GM21786 (cell line): ENCODE data around the gene MYT1.
A peak's percentile ranks its signal among the peaks of the same experiment; 100 is the strongest.
"Not testable (repeated sequence)": the region's sequence is repeated elsewhere in the genome, so short reads cannot be mapped to it uniquely, and the experiment has no call there.

Source experiments
- ATAC-seq: cut with Tn5 transposase; IDR thresholded peaks from one replicate; pipeline ENCODE4 v1.9.1; 2021; ENCODE audit not compliant: unreplicated experiment

The MYT1 gene

GRCh38 chr20:64261138-64261537, 96.9 kb downstream of the MYT1 start:
- ATAC-seq: no peak

- no peak for ATAC-seq
These were observed 99.8 kb downstream of the MYT1 start for GRCh38 chr20:64264091-64264490.

- ATAC-seq: no peak
These were observed 100.9 kb downstream of the MYT1 start for GRCh38 chr20:64265201-64265600.

- ATAC-seq: no peak
These were observed 102.7 kb downstream of the MYT1 start for GRCh38 chr20:64266988-64267387.

- no peak for ATAC-seq
These were observed 103.9 kb downstream of the MYT1 start for GRCh38 chr20:64268174-64268573.

GRCh38 chr20:64269604-64270411, 105.6 kb downstream of the MYT1 start:
- ATAC-seq: no peak

- no peak for ATAC-seq
These were observed 107.4 kb downstream of the MYT1 start for GRCh38 chr20:64271636-64272035.

- no peak for ATAC-seq
These were observed 108.9 kb downstream of the MYT1 start for GRCh38 chr20:64273109-64273508.

GRCh38 chr20:64276817-64277216, 112.6 kb downstream of the MYT1 start:
- ATAC-seq: no peak

GRCh38 chr20:64277571-64278316, 113.5 kb downstream of the MYT1 start:
- ATAC-seq: no peak

GRCh38 chr20:64278317-64278681, 114.0 kb downstream of the MYT1 start:
- ATAC-seq: no peak

- no peak for ATAC-seq
These were observed 115.7 kb downstream of the MYT1 start for GRCh38 chr20:64279826-64280459.

GRCh38 chr20:64280460-64280843, 116.2 kb downstream of the MYT1 start:
- ATAC-seq: no peak

- no peak for ATAC-seq
These were observed 119.4 kb downstream of the MYT1 start for GRCh38 chr20:64283646-64284045.

GRCh38 chr20:64285579-64286446, 121.6 kb downstream of the MYT1 start:
- peak; percentile 86 for ATAC-seq

GRCh38 chr20:64286447-64287263, 122.4 kb downstream of the MYT1 start:
- not testable (repeated sequence) for ATAC-seq

GRCh38 chr20:64287264-64287590, 123.0 kb downstream of the MYT1 start:
- not testable (repeated sequence) for ATAC-seq
